Panc1 (cell line): ENCODE data around the gene FOXK1. TPM values are rescaled to one million over a fixed set of nuclear protein-coding genes. Genes with fewer than 3 reads are reported as not detected.

ENCODE experiments used
- ATAC-seq: fragments of 200-7000 bp; cut with Tn5 transposase; 2 replicates; pipeline ENCODE4 v1.9.1; 2020; ENCODE audit warnings: mild to moderate bottlenecking, moderate library complexity
- BruUV-seq: library from RNA; stranded (reverse); fragments of 400-500 nt; replicated peaks from 2 replicates; lab custom pipeline; 2021; lab: Mats Ljungman, UMichigan
- CTCF ChIA-PET: fragments of 300-600 bp; sonication (Branson Sonifier 250); formaldehyde crosslinking; loops from one replicate; lab custom pipeline; 2022; ENCODE audit warnings: antibody characterized with exemption; lab: Charles Lee
- POLR2A ChIA-PET: fragments of 300-600 bp; sonication (Branson Sonifier 250); formaldehyde crosslinking; loops from one replicate; lab custom pipeline; 2022; ENCODE audit warnings: antibody characterized with exemption; lab: Charles Lee
- DNase-seq: peaks from one replicate; pipeline ENCODE4 v3.0.0-alpha.2; 2010; ENCODE audit warnings: low read depth, low spot score
- H3K27ac ChIP-seq: 2 replicates; pipeline ENCODE4 v1.5.1; 2011; ENCODE audit warnings: mild to moderate bottlenecking, low read length, inconsistent platforms
- H3K27me3 ChIP-seq: fragments of 200-500 bp; sonication (Bioruptor generic); 2 replicates; pipeline ENCODE4 v1.6.0; 2014; ENCODE audit warnings: low read length, inconsistent platforms; ENCODE audit not compliant: control insufficient read depth, insufficient read depth
- H3K36me3 ChIP-seq: fragments of 200-500 bp; sonication (Bioruptor generic); 2 replicates; pipeline ENCODE4 v1.5.1; 2014; ENCODE audit warnings: inconsistent platforms, mild to moderate bottlenecking, low read length, moderate library complexity; ENCODE audit not compliant: control insufficient read depth, insufficient read depth
- H3K4me1 ChIP-seq: 2 replicates; pipeline ENCODE4 v1.5.1; 2011; ENCODE audit warnings: inconsistent platforms, mild to moderate bottlenecking, low read length, moderate library complexity; ENCODE audit not compliant: control insufficient read depth, insufficient read depth
- H3K4me3 ChIP-seq, 2 experiments: 2 replicates each; pipeline ENCODE4 v1.5.1; 2011 to 2012; ENCODE audit warnings: low read depth in 2 of 2, low read length in 2 of 2, mild to moderate bottlenecking in 2 of 2, inconsistent platforms in 1 of 2, moderate library complexity in 1 of 2
- H3K9me3 ChIP-seq: fragments of 200-500 bp; sonication (Bioruptor generic); 2 replicates; pipeline ENCODE4 v1.5.1; 2014; ENCODE audit warnings: low read depth, mild to moderate bottlenecking, inconsistent platforms, low read length, moderate library complexity; ENCODE audit not compliant: control insufficient read depth, insufficient read depth
- POLR2AphosphoS5 ChIP-seq: IDR thresholded peaks from 2 replicates; pipeline ENCODE4 v1.6.1; 2012; ENCODE audit warnings: mild to moderate bottlenecking, low read depth, low read length, moderate library complexity
- SIN3A ChIP-seq: IDR thresholded peaks from 2 replicates; pipeline ENCODE4 v1.6.1; 2012; ENCODE audit warnings: low read depth, mild to moderate bottlenecking, low read length, moderate library complexity, borderline replicate concordance; ENCODE audit not compliant: insufficient read depth
- TCF7L2 ChIP-seq: IDR thresholded peaks from 2 replicates; pipeline ENCODE4 v1.6.1; 2011; ENCODE audit warnings: mild to moderate bottlenecking, low read depth, low read length, inconsistent platforms
- in situ Hi-C: cut with HindIII; loops from 2 replicates; pipeline ENCODE4 v1.10.0; 2016; ENCODE audit warnings: low sequenced_read_pairs, low pct_unique_long_range_greater_than_20kb
- intact Hi-C: fragments of 100-400 bp; cut with micrococcal nuclease; formaldehyde crosslinking; loops from one replicate; pipeline ENCODE4 v1.10.0; 2022; ENCODE audit not compliant: unreplicated experiment
- total RNA-seq: library from RNA; stranded (reverse); gene quantifications from one replicate; pipeline ENCODE4 v1.2.1, GENCODE V29; 2021; ENCODE audit not compliant: unreplicated experiment
- TF ChIP-seq, protein P1 (sequence below): fragments of 450-650 bp; IDR thresholded peaks from 2 replicates; pipeline ENCODE4 v1.5.1; 2017; ENCODE audit warnings: mild to moderate bottlenecking
- TF ChIP-seq, protein P2 (sequence below), 2 experiments: IDR thresholded peaks; 2 replicates each; pipeline ENCODE4 v1.6.1; 2011 to 2012; ENCODE audit warnings: low read depth in 2 of 2, control low read depth in 1 of 2, low read length in 1 of 2, mild to moderate bottlenecking in 1 of 2, moderate library complexity in 1 of 2; ENCODE audit not compliant: insufficient read depth in 1 of 2

FOXK1 gene
- total RNA-seq, 1 experiment from 2014 or later: 72.7 TPM

GRCh38 chr7:4731803-4732202, 49.7 kb downstream of the FOXK1 start:
- ATAC-seq: no peak
- no peak for DNase-seq
- ChIA-PET CTCF (no interaction called here), POLR2A (no interaction called here)
- Histone ChIP-seq H3K9me3 (no peaks in the 10 kb centered on the region), H3K4me1 (no peaks in the 10 kb centered on the region), H3K27ac (no peak overlapping the region), H3K4me3 (no peak overlapping the region), H3K36me3 (no peaks in the 10 kb centered on the region), H3K27me3 (no peaks in the 10 kb centered on the region)
- no TSS peak for BruUV-seq
- TF ChIP-seq, protein P1, sequence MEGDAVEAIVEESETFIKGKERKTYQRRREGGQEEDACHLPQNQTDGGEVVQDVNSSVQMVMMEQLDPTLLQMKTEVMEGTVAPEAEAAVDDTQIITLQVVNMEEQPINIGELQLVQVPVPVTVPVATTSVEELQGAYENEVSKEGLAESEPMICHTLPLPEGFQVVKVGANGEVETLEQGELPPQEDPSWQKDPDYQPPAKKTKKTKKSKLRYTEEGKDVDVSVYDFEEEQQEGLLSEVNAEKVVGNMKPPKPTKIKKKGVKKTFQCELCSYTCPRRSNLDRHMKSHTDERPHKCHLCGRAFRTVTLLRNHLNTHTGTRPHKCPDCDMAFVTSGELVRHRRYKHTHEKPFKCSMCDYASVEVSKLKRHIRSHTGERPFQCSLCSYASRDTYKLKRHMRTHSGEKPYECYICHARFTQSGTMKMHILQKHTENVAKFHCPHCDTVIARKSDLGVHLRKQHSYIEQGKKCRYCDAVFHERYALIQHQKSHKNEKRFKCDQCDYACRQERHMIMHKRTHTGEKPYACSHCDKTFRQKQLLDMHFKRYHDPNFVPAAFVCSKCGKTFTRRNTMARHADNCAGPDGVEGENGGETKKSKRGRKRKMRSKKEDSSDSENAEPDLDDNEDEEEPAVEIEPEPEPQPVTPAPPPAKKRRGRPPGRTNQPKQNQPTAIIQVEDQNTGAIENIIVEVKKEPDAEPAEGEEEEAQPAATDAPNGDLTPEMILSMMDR: no peak
- TF ChIP-seq, protein P2, sequence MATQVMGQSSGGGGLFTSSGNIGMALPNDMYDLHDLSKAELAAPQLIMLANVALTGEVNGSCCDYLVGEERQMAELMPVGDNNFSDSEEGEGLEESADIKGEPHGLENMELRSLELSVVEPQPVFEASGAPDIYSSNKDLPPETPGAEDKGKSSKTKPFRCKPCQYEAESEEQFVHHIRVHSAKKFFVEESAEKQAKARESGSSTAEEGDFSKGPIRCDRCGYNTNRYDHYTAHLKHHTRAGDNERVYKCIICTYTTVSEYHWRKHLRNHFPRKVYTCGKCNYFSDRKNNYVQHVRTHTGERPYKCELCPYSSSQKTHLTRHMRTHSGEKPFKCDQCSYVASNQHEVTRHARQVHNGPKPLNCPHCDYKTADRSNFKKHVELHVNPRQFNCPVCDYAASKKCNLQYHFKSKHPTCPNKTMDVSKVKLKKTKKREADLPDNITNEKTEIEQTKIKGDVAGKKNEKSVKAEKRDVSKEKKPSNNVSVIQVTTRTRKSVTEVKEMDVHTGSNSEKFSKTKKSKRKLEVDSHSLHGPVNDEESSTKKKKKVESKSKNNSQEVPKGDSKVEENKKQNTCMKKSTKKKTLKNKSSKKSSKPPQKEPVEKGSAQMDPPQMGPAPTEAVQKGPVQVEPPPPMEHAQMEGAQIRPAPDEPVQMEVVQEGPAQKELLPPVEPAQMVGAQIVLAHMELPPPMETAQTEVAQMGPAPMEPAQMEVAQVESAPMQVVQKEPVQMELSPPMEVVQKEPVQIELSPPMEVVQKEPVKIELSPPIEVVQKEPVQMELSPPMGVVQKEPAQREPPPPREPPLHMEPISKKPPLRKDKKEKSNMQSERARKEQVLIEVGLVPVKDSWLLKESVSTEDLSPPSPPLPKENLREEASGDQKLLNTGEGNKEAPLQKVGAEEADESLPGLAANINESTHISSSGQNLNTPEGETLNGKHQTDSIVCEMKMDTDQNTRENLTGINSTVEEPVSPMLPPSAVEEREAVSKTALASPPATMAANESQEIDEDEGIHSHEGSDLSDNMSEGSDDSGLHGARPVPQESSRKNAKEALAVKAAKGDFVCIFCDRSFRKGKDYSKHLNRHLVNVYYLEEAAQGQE (IDR thresholded peaks at IDR 0.05; ENCODE audit: insufficient read depth in 1 of 2, low read depth in 2 of 2, low read length in 1 of 2): no peak
- TF ChIP-seq POLR2AphosphoS5 (no peak), TCF7L2 (no peak), SIN3A (no peak)
- in situ Hi-C loops: no loop called here
- intact Hi-C loops: no loop called here

- Histone ChIP-seq H3K27me3 (no peaks in the 10 kb centered on the region), H3K9me3 (no peaks in the 10 kb centered on the region), H3K4me3 (no peak overlapping the region), H3K4me1 (peaks cover 10% of the 10 kb centered on the region), H3K36me3 (no peaks in the 10 kb centered on the region), H3K27ac (no peak overlapping the region)
- ATAC-seq (no peak), DNase-seq (no peak)
- in situ Hi-C loops: no loop called here
- ChIA-PET POLR2A (interaction anchor here (0.5 kb wide), 1 partner anchor 1662 kb away, joined by 3 read pairs; no protein-coding TSS in a partner anchor), CTCF (no interaction called here)
- no TSS peak for BruUV-seq
- intact Hi-C loops: no loop called here
- TF ChIP-seq, protein P2 (IDR thresholded peaks at IDR 0.05; ENCODE audit: insufficient read depth in 1 of 2, low read depth in 2 of 2, low read length in 1 of 2): no peak
- TF ChIP-seq SIN3A: no peak
- no peak for TF ChIP-seq TCF7L2
- no peak for TF ChIP-seq POLR2AphosphoS5
- TF ChIP-seq, protein P1: no peak
Observed at GRCh38 chr7:4733936-4734528, 51.9 kb downstream of the FOXK1 start.
